Muscle layer of colon (tissue), 2 donors: ENCODE measurements around the gene TOP3A.
"Not testable (repeated sequence)": the region's sequence is repeated elsewhere in the genome, so short reads cannot be mapped to it uniquely, and the experiment has no call there.

Experiments used
- H3K27ac ChIP-seq: one replicate; pipeline ENCODE4 v1.7.0; 2013; ENCODE audit warnings: low read depth, mild to moderate bottlenecking, low read length, moderate library complexity
- H3K27me3 ChIP-seq, 2 donors: one replicate each; pipeline ENCODE4 v1.7.0; 2013; ENCODE audit warnings: low read length in 2 of 2, mild to moderate bottlenecking in 2 of 2; ENCODE audit not compliant: insufficient read depth in 2 of 2, control insufficient read depth in 1 of 2
- H3K36me3 ChIP-seq: one replicate; pipeline ENCODE4 v1.7.0; 2013; ENCODE audit warnings: mild to moderate bottlenecking, low read length; ENCODE audit not compliant: insufficient read depth
- H3K4me1 ChIP-seq: one replicate; pipeline ENCODE4 v1.7.0; 2013; ENCODE audit warnings: mild to moderate bottlenecking, low read length; ENCODE audit not compliant: insufficient read depth
- H3K4me3 ChIP-seq, 2 donors: one replicate each; pipeline ENCODE4 v1.7.0; 2013; ENCODE audit warnings: low read length in 2 of 2, low read depth in 1 of 2, mild to moderate bottlenecking in 1 of 2, moderate library complexity in 1 of 2
- H3K9ac ChIP-seq: one replicate; pipeline ENCODE4 v1.7.0; 2013; ENCODE audit warnings: low read length
- H3K9me3 ChIP-seq: one replicate; pipeline ENCODE4 v1.7.0; 2013; ENCODE audit warnings: mild to moderate bottlenecking, low read length
- donor health status: abdominal sarcoma.
- donor health status: Adenocarcinoma of cecum.

TOP3A gene

GRCh38 chr17:18322522-18322921 is 7.7 kb upstream of the TOP3A start:
- no peak overlapping the region for H3K9ac ChIP-seq

GRCh38 chr17:18321309-18321708 is 6.5 kb upstream of the TOP3A start:
- no peak overlapping the region for H3K4me3 ChIP-seq
- H3K9ac ChIP-seq, result no peak overlapping the region
- H3K9me3 ChIP-seq, result no peaks in the 10 kb centered on the region
- H3K27ac ChIP-seq, result no peak overlapping the region
- H3K36me3 ChIP-seq, result peaks cover 69% of the 10 kb centered on the region
- peaks cover 45% of the 10 kb centered on the region for H3K4me1 ChIP-seq
- no peaks in the 10 kb centered on the region for H3K27me3 ChIP-seq

More at GRCh38 chr17:18322522-18322921, 7.7 kb upstream of the TOP3A start:
- H3K4me3 ChIP-seq, result no peak overlapping the region
- peaks cover 33% of the 10 kb centered on the region for H3K4me1 ChIP-seq
- no peak overlapping the region for H3K27ac ChIP-seq
- no peaks in the 10 kb centered on the region for H3K27me3 ChIP-seq
- peaks cover 70% of the 10 kb centered on the region for H3K36me3 ChIP-seq
- no peaks in the 10 kb centered on the region for H3K9me3 ChIP-seq

DNA sequence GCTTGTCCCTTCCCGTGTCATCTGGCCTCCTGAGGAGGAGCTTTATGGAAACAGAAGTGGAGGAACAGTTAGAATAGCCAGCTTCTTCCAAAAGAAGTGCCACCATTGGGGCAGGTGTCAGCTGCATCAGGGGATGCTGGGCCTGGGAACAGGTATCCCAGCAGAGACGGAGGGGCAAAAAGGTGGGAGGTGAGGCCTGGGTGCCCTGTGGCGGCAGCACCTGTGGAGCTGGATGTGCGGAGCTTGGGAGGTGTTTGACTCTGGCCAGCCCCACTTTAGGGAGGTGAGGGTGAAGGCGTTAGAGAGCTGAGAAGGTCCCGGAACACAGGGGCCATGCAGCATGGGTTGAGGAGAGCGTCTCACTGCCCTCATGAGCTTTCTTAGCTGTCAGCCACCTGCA is 5.5 kb upstream of the TOP3A start:
- Histone ChIP-seq H3K9me3 (no peaks in the 10 kb centered on the region), H3K4me1 (peaks cover 53% of the 10 kb centered on the region), H3K4me3 (peak overlapping the region in 1 of 2 donors; percentile 21), H3K9ac (no peak overlapping the region), H3K36me3 (peaks cover 70% of the 10 kb centered on the region), H3K27me3 (no peaks in the 10 kb centered on the region), H3K27ac (no peak overlapping the region)

DNA sequence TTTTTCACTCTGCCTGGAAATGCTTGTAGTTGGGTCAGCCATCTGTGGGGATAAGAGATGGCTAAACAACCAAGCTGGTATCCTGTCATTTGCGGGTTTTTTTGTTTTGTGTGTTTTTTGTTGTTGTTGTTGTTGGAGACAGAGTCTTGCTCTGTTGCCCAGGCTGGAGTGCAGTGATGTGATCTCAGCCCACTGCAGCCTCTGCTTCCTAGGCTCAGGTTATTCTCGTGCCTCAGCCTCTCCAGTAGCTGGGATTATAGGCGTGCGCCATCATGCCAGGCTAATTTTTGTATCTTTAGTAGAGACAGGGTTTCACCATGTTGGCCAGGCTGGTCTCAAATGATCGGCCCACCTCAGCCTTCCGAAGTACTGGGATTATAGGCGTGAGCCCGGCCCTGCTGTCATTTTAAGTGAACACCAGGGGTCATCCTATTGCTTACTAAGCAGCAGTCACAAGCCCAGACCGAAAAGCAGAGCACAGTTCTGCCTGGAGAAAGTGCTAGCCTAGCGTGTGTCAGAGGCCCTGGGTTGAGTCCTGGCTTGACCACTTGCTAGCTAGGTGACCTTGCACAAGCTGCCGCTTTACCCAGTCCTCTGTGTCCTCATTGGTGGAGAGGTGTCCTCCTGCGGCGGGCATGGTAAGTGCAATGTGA is 4.9 kb upstream of the TOP3A start:
- Histone ChIP-seq H3K27ac (no peak overlapping the region), H3K4me3 (peak overlapping the region in 1 of 2 donors; percentile 21), H3K36me3 (peaks cover 64% of the 10 kb centered on the region), H3K27me3 (no peaks in the 10 kb centered on the region), H3K4me1 (peaks cover 53% of the 10 kb centered on the region), H3K9me3 (no peaks in the 10 kb centered on the region), H3K9ac (peak overlapping the region; percentile 29)

- Histone ChIP-seq H3K36me3 (peaks cover 56% of the 10 kb centered on the region), H3K27ac (no peak overlapping the region), H3K9ac (peak overlapping the region; percentile 29), H3K9me3 (no peaks in the 10 kb centered on the region), H3K27me3 (no peaks in the 10 kb centered on the region), H3K4me3 (peak overlapping the region in 1 of 2 donors; percentile 17), H3K4me1 (peaks cover 55% of the 10 kb centered on the region)
Observed at GRCh38 chr17:18318771-18319450, 4.1 kb upstream of the TOP3A start.

- Histone ChIP-seq H3K27ac (no peak overlapping the region), H3K4me1 (peaks cover 63% of the 10 kb centered on the region), H3K9me3 (no peaks in the 10 kb centered on the region), H3K9ac (no peak overlapping the region), H3K27me3 (no peaks in the 10 kb centered on the region), H3K4me3 (peak overlapping the region in 1 of 2 donors; percentile 24), H3K36me3 (peaks cover 48% of the 10 kb centered on the region)
Observed at GRCh38 chr17:18318117-18318516, 3.3 kb upstream of the TOP3A start.

GRCh38 chr17:18315961-18316360 is 1.2 kb upstream of the TOP3A start:
- Histone ChIP-seq H3K9me3 (no peaks in the 10 kb centered on the region), H3K4me3 (peak overlapping the region; percentile 72 to 93), H3K4me1 (peaks cover 73% of the 10 kb centered on the region), H3K27me3 (no peaks in the 10 kb centered on the region), H3K36me3 (peaks cover 41% of the 10 kb centered on the region), H3K27ac (peak overlapping the region; percentile 89), H3K9ac (peak overlapping the region; percentile 45)

- peak overlapping the region; percentile 89 for H3K27ac ChIP-seq
- peaks cover 70% of the 10 kb centered on the region for H3K4me1 ChIP-seq
- no peaks in the 10 kb centered on the region for H3K27me3 ChIP-seq
- H3K9me3 ChIP-seq, result no peaks in the 10 kb centered on the region
- H3K36me3 ChIP-seq, result peaks cover 37% of the 10 kb centered on the region
- H3K9ac ChIP-seq, result peak overlapping the region; percentile 45
- H3K4me3 ChIP-seq, result peak overlapping the region; percentile 72 to 93
Observed at GRCh38 chr17:18315562-18315922, 748 bp upstream of the TOP3A start.

DNA sequence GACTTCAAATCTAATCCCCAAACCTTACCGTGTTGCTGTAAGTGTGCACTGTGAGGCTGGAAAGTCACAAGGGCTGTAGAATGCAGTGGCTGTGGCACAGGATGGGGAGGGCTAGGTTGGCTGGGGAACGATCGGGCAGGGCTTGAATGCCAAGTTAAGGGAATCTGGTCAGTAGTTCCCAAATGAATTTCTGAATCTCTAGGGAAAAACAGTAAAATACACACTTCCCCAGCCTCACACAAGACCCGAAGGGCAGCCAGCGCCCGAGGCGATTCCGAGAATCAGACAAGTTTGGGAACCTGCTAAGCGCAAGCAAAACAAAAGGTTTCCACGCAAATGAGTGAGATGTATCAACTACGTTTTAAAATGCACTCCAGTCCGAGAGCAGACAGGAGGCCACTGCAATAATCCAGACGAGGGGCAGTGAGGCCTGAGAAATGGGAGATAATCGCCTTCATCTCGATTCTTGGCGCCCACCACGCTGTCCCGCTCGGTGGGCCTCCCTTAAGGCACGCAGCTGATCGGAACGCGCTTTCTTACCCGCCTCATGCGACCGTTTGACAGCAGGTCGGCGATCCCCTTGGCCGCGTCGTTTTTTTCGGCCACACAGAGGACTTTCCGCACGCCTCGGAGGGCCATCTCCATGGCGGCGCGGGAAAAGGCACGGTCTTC is 599 bp downstream of the TOP3A start:
- Histone ChIP-seq H3K27ac (peak overlapping the region; percentile 89), H3K4me3 (peak overlapping the region; percentile 81 to 93), H3K9ac (peak overlapping the region; percentile 57), H3K27me3 (no peaks in the 10 kb centered on the region), H3K4me1 (peaks cover 56% of the 10 kb centered on the region), H3K36me3 (peaks cover 31% of the 10 kb centered on the region), H3K9me3 (no peaks in the 10 kb centered on the region)

DNA sequence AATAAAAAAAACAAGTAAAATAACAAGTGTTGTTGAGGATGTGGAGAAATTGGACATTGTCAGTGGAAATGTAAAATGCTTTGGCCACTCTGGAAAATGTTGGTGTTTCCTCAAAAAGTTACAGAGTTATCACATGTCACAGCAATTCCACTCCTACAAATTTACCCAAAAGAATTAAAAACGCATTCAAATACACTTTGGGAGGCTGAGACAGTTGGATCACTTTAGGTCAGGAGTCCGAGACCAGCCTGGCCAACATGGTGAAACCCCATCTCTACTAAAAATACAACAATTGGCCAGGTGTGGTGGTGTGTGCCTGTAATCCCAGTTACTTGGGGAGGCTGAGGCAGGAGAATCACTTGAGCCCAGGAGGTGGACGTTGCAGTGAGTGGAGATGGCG is 5.6 kb downstream of the TOP3A start:
- H3K36me3 ChIP-seq, result peaks cover 28% of the 10 kb centered on the region
- H3K4me3 ChIP-seq, result no peak overlapping the region
- H3K27ac ChIP-seq, result no peak overlapping the region
- no peaks in the 10 kb centered on the region for H3K27me3 ChIP-seq
- H3K9ac ChIP-seq, result no peak overlapping the region
- H3K9me3 ChIP-seq, result no peaks in the 10 kb centered on the region
- H3K4me1 ChIP-seq, result peaks cover 20% of the 10 kb centered on the region

GRCh38 chr17:18303206-18303605 is 11.6 kb downstream of the TOP3A start:
- not testable (repeated sequence) for H3K27ac ChIP-seq, H3K4me3 ChIP-seq, H3K27me3 ChIP-seq, H3K4me1 ChIP-seq, H3K9me3 ChIP-seq, H3K9ac ChIP-seq
- peaks cover 56% of the 10 kb centered on the region for H3K36me3 ChIP-seq
